OCI-LY1 (cell line): ENCODE data around the gene SLC25A34.

ENCODE experiments used
- CTCF ChIP-seq: fragments of 200-600 bp; sonication (generic), shearing (Covaris generic); IDR thresholded peaks from 2 replicates; pipeline ENCODE4 v1.5.1; 2017; ENCODE audit warnings: mild to moderate bottlenecking, antibody characterized with exemption, low read length, moderate library complexity, mixed read lengths
- EZH2 ChIP-seq: fragments of 200-600 bp; sonication (generic), shearing (Covaris generic); IDR thresholded peaks from 2 replicates; pipeline ENCODE4 v1.8.0; 2017; ENCODE audit warnings: borderline replicate concordance, mixed run types, mild to moderate bottlenecking, antibody characterized with exemption, low read length, moderate library complexity, mixed read lengths

GRCh38 chr1:15757016-15757543, 21.0 kb downstream of the SLC25A34 start:
- TF ChIP-seq CTCF (no peak), EZH2 (no peak)
